NT2/D1 (cell line): ENCODE measurements around the gene TAS2R7.
A peak's percentile ranks its signal among the peaks of the same experiment; 100 is the strongest.
"Not testable (repeated sequence)": the region's sequence is repeated elsewhere in the genome, so short reads cannot be mapped to it uniquely, and the experiment has no call there.

ENCODE experiments used
- DNase-seq: peaks from one replicate; pipeline ENCODE4 v3.0.0-alpha.2; 2011; ENCODE audit warnings: low read depth, low spot score
- H3K27me3 ChIP-seq: 2 replicates; pipeline ENCODE4 v1.6.0; 2011; ENCODE audit warnings: mild to moderate bottlenecking; ENCODE audit not compliant: insufficient read length, insufficient read depth
- H3K36me3 ChIP-seq: 2 replicates; pipeline ENCODE4 v1.6.1; 2011; ENCODE audit warnings: mild to moderate bottlenecking, low read length, mixed read lengths; ENCODE audit not compliant: insufficient read depth, insufficient read length
- H3K4me1 ChIP-seq: 2 replicates; pipeline ENCODE4 v1.5.1; 2011; ENCODE audit not compliant: insufficient read depth, insufficient read length
- H3K4me3 ChIP-seq: 2 replicates; pipeline ENCODE4 v1.5.1; 2011; ENCODE audit warnings: low read depth; ENCODE audit not compliant: insufficient read length
- H3K9ac ChIP-seq: 2 replicates; pipeline ENCODE4 v1.6.0; 2011; ENCODE audit warnings: low read depth; ENCODE audit not compliant: insufficient read length
- H3K9me3 ChIP-seq: 2 replicates; pipeline ENCODE4 v1.5.1; 2011; ENCODE audit warnings: mild to moderate bottlenecking, low read length; ENCODE audit not compliant: insufficient read depth
- SUZ12 ChIP-seq: IDR thresholded peaks from 2 replicates; pipeline ENCODE4 v1.6.1; 2011; ENCODE audit not compliant: insufficient read length, insufficient read depth; ENCODE audit errors: extremely low read depth
- YY1 ChIP-seq: IDR thresholded peaks from 2 replicates; pipeline ENCODE4 v1.6.1; 2011; ENCODE audit not compliant: insufficient read length, insufficient read depth
- ZNF274 ChIP-seq: IDR thresholded peaks from 2 replicates; pipeline ENCODE4 v1.6.1; 2011; ENCODE audit warnings: mild to moderate bottlenecking, low read depth, low read length

TAS2R7 gene

DNA sequence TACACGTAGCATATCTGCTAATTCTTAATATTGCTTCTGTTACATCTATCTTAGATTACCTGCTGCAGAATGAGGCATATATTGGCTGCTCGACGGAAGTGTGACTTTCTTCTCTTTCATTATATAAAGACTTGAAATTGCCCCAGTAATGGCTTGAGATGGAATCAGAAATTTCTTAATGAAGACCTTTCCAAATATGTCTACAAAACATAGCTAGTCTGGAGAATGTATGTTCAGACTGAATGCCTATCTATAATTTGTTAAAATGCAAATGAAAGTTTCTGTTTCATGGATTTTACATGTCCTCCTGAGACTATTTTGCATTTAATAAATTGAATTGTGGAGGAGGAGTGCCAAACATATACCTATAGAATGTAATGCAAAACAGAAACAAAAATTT, 23.8 kb upstream of the TAS2R7 start, which contains the start of gene TAS2R10:
TSS of gene TAS2R10 (minus strand) at position 101 of the 400 bp plus-strand sequence. CDS start at position 12, 89 bp downstream.
- no peak for TF ChIP-seq YY1
- TF ChIP-seq ZNF274 = no peak
- Histone ChIP-seq H3K4me1 (no peaks in the 10 kb centered on the region), H3K9me3 (no peaks in the 10 kb centered on the region), H3K4me3 (no peak within 1 kb of the TSS), H3K27me3 (no peaks in the 10 kb centered on the region), H3K9ac (no peak within 1 kb of the TSS), H3K36me3 (no peaks in the 10 kb centered on the region)
- no peak for DNase-seq

DNA sequence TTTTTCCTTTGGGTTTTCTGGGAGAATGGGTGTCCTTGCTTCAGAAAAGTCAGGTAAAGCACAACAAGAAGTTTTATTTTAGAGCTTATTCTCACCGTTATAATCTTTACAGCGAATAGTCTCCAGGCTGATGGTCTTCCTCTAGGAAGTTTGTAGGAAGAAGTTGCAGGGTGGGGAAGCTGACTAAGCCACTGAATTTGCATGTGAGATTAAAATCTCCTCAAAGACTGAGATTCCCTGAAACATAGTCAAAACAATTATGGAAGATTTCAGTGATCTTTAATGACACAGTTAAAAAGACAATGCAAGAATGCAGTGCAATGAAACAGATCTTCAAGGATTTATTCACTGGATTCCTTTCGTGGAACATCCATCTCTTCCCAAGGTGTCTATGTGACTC, 22.5 kb upstream of the TAS2R7 start:
- Histone ChIP-seq H3K4me1 (no peaks in the 10 kb centered on the region), H3K9me3 (no peaks in the 10 kb centered on the region), H3K4me3 (no peak overlapping the region), H3K9ac (no peak overlapping the region), H3K36me3 (no peaks in the 10 kb centered on the region), H3K27me3 (no peaks in the 10 kb centered on the region)
- no peak for TF ChIP-seq ZNF274
- no peak for TF ChIP-seq YY1
- no peak for TF ChIP-seq SUZ12
- DNase-seq = no peak

DNA sequence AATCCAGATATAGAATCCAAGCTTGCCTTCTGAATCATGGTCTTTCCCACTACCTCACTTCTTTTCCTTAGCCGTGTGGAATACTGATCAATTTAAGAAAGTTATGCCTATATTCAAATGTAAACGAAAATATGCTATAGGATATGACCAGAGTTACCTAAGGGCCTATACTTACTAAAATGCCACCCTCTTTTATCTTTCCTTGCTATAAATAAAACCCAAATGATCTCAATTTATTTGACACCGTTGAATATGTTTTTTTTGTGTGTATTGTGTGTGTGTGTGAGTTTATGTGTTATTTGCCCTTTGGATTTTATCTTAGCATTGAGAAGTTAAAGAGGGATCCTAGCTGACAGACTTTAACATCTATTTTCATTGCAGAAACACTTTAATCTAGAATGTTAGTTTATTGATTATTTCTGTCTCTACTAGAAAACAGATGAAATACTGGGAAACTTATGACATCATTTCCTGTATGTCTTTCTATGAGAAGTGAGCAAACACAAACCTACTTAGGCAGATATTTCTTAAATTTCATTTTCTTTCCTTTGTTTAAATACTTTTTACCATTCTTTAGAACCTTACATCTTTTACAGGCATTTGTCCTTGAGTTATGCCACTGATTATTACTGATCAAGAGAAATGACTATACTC, 9.6 kb upstream of the TAS2R7 start:
- H3K9me3 ChIP-seq = no peaks in the 10 kb centered on the region
- no peaks in the 10 kb centered on the region for H3K36me3 ChIP-seq
- H3K9ac ChIP-seq = no peak overlapping the region
- TF ChIP-seq ZNF274 = no peak
- TF ChIP-seq YY1 = no peak
- TF ChIP-seq SUZ12 = no peak
- no peak for DNase-seq
- no peaks in the 10 kb centered on the region for H3K4me1 ChIP-seq
- H3K4me3 ChIP-seq = no peak overlapping the region
- H3K27me3 ChIP-seq = no peaks in the 10 kb centered on the region

DNA sequence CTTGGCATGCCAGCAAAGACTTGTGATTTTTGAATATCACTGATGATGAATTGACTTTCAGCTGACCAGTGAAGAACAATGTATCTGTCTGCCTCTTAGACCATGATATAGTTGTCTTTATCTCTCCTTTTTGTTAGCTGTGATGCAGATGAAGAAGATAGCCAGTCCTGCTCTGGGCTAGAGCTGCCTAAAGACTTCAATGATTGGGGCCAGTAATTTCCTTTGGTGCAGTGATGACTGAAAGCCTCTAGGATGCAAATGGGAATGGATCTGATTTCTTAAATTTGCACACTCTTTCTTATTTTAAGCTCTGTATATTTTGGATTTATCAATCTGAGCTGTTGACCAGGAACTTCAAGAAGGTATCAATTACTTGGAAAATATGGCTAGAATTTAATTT, 7.6 kb upstream of the TAS2R7 start, which contains the start of gene TAS2R9:
TSS of gene TAS2R9 (minus strand) at position 101 of the 400 bp plus-strand sequence. CDS start at position 8, 93 bp downstream.
- H3K4me1 ChIP-seq = no peaks in the 10 kb centered on the region
- no peak for DNase-seq
- no peak within 1 kb of the TSS for H3K9ac ChIP-seq
- TF ChIP-seq SUZ12 (no peak), ZNF274 (no peak), YY1 (no peak)
- no peaks in the 10 kb centered on the region for H3K9me3 ChIP-seq
- no peaks in the 10 kb centered on the region for H3K36me3 ChIP-seq
- H3K27me3 ChIP-seq = no peaks in the 10 kb centered on the region
- H3K4me3 ChIP-seq = no peak within 1 kb of the TSS

DNA sequence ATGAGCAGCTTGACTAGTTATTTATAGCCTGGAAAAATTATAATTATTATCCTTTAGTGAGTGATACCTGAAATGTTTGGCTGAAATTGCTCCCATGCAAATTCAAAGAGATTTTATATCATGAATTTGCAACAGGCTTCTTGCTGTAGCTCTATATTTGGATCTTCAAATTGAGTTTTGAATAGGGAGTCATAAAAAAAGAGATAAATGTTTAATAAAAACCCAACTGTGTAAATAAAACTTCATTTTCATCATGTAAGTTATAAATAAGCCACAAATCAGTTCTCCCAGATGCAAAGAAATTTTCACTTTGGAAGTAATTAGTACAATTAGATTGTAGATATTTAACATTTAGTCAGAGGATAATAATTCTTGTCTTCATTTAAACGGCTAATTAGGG, 4.8 kb upstream of the TAS2R7 start, which contains the start of gene TAS2R8:
TSS of gene TAS2R8 (minus strand) at position 101 of the 400 bp plus-strand sequence. CDS start 306 bp downstream, outside the sequence.
- TF ChIP-seq YY1 = no peak
- no peak for TF ChIP-seq SUZ12
- TF ChIP-seq ZNF274 = no peak
- no peak for DNase-seq
- Histone ChIP-seq H3K9ac (no peak within 1 kb of the TSS), H3K36me3 (no peaks in the 10 kb centered on the region), H3K4me3 (no peak within 1 kb of the TSS), H3K4me1 (no peaks in the 10 kb centered on the region), H3K9me3 (no peaks in the 10 kb centered on the region), H3K27me3 (no peaks in the 10 kb centered on the region)

DNA sequence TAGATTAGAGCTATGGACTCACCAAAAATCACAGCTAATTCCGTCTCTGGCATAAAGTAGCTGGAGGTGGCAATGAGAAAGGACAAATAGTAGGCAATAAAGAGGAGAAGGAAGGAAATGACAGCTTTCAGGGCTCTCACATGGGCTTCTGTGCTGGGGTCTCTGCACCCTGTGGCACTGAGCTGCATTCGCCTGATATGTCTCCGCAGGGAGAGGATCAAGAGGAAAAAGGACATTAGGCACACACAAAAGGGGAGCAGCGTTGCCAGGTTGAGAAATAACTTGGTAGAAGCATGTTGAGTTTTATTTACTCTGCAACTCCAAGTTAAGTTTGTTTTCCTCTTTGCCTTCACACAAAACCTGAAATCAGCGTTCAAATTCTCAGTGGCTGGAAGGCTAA, 686 bp downstream of the TAS2R7 start:
- Histone ChIP-seq H3K36me3 (no peaks in the 10 kb centered on the region), H3K27me3 (no peaks in the 10 kb centered on the region), H3K9me3 (no peaks in the 10 kb centered on the region), H3K4me1 (no peaks in the 10 kb centered on the region), H3K9ac (no peak overlapping the region), H3K4me3 (no peak overlapping the region)
- DNase-seq = no peak
- TF ChIP-seq YY1 (no peak), ZNF274 (no peak), SUZ12 (no peak)

DNA sequence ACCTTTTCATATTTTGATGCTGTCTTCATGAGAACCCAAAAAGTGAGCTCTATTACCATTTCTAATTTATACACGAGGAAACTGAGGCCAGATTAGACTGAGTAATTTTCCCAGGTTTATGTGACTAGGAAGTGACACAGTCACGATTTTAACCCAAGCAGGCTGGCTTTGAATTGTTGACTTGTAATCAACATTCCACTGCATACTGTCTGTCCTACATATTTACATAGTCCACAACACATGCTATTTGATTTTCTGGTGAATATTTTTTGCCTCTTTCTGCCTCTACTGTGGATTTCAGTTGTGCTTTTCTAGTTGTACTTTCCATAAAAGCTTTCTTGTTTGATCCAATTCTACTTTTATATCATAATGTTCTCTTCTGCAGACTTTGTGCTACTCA, 8.2 kb downstream of the TAS2R7 start:
- no peaks in the 10 kb centered on the region for H3K27me3 ChIP-seq
- H3K4me1 ChIP-seq = no peaks in the 10 kb centered on the region
- TF ChIP-seq ZNF274 (no peak), SUZ12 (no peak), YY1 (no peak)
- H3K4me3 ChIP-seq = no peak overlapping the region
- H3K9ac ChIP-seq = no peak overlapping the region
- no peaks in the 10 kb centered on the region for H3K36me3 ChIP-seq
- DNase-seq = no peak
- H3K9me3 ChIP-seq = peaks cover 24% of the 10 kb centered on the region; the same call in 1 of the 2 replicates

DNA sequence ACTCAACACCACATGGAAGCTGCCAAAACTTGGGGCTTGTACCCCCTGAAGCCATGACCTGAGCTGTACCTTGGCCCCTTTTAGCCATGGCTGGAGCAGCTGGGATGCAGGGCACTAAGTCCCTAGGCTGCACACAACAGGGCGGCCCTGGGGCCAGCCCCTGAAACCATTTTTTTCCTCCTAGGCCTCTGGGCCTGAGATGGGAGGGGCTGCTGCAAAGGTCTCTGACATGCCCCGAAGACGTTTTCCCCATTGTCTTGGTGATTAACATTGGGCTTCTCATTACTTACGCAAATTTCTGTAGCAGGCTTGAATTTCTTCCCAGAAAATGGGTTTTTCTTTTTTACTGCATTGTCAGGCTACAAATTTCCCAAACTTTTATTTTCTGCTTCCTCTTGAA, 10.7 kb downstream of the TAS2R7 start:
- peak; percentile 65 for DNase-seq
- not testable (repeated sequence) for H3K36me3 ChIP-seq, H3K27me3 ChIP-seq, H3K4me3 ChIP-seq, H3K4me1 ChIP-seq, H3K9ac ChIP-seq
- peaks cover 24% of the 10 kb centered on the region; the same call in 1 of the 2 replicates for H3K9me3 ChIP-seq
